ENCODE measurements around the gene ITFG1.
"Not testable (repeated sequence)": the region's sequence is repeated elsewhere in the genome, so short reads cannot be mapped to it uniquely, and the experiment has no call there.

Gene ITFG1

GRCh38 chr16:47349029-47349428 is 111.8 kb downstream of the ITFG1 start:
- not testable (repeated sequence) for H3K27ac ChIP-seq; DNase-seq (ENCODE audit: low read depth, low spot score)

- H3K27ac ChIP-seq; DNase-seq (ENCODE audit: low read depth, low spot score): not testable (repeated sequence)
Measured at GRCh38 chr16:47347021-47347696, 113.7 kb downstream of the ITFG1 start.

DNA sequence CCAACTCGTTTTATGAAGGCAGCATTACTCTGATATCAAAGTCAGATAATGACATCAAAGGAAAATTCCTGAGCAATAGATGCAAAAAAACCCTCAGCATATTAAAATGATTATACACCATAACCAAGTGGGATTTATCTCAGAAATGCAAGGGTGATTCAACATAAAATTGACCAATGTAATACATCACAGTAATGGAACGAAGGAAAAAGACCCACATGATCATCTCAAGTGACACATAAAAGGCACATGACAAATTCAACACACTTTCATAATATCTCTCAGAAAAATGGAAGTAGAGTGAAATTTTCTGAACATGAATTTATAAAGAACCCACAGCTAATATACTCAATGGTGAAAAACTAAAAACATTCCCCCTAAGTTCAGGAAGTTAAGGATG is 118.8 kb downstream of the ITFG1 start:
- DNase-seq (ENCODE audit: low read depth, low spot score), result no peak
- no peak overlapping the region for H3K27ac ChIP-seq

GRCh38 chr16:47330562-47330961 is 130.3 kb downstream of the ITFG1 start:
- H3K27ac ChIP-seq; DNase-seq (ENCODE audit: low read depth, low spot score): not testable (repeated sequence)

DNA sequence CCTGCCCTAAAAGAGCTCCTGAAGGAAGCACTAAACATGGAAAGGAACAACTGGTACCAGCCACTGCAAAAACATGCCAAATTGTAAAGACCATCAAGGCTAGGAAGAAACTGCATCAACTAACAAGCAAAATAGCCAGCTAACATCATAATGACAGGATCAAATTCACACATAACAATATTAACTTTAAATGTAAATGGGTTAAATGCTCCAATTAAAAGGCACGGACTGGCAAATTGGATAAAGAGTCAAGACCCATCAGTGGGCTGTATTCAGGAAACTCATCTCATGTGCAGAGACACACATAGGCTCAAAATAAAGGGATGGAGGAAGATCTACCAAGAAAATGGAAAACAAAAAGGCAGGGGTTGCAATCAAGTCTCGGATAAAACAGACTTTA is 136.6 kb downstream of the ITFG1 start:
- not testable (repeated sequence) for DNase-seq (ENCODE audit: low read depth, low spot score); H3K27ac ChIP-seq

GRCh38 chr16:47323241-47323640 is 137.6 kb downstream of the ITFG1 start:
- DNase-seq (ENCODE audit: low read depth, low spot score), result no peak
- no peak overlapping the region for H3K27ac ChIP-seq

- no peak for DNase-seq (ENCODE audit: low read depth, low spot score)
- no peak overlapping the region for H3K27ac ChIP-seq
Measured at GRCh38 chr16:47320546-47321310, 140.1 kb downstream of the ITFG1 start.

DNA sequence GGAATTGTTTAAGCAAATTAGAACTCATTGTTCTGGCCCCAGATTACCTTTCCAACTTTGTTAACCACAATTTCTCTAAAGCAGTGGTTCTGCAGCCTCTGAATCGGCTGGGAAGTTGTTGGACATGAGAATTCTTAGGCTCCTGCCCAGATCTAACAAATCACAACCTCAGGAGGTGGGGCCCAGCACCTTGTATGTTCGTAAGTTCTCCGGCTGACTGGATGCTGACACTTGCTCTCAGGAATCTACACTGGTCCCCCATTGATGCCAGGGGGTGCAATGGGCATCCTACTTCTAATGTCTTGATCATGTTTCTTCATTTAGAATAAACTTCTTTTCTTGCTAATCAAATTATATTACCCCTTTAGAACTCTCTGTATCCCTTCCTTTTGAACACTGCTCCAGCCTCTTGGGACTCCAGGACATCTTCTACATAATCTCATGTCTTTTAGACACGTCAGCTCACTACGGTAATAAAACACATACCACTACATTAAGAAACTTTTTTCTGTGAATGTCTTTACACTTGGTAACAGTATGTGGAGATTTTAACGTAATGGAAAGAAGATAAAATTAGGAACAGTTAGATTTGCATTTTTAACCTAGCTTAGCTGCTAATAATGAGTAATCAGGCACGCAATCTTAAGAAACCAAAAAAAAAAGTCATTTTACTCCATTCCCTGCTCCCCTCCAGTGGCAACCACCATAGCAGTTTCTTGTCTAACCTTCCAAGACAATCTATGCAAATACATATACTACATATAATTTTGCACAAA is 143.2 kb downstream of the ITFG1 start:
- DNase-seq (ENCODE audit: low read depth, low spot score), result no peak
- no peak overlapping the region for H3K27ac ChIP-seq

DNA sequence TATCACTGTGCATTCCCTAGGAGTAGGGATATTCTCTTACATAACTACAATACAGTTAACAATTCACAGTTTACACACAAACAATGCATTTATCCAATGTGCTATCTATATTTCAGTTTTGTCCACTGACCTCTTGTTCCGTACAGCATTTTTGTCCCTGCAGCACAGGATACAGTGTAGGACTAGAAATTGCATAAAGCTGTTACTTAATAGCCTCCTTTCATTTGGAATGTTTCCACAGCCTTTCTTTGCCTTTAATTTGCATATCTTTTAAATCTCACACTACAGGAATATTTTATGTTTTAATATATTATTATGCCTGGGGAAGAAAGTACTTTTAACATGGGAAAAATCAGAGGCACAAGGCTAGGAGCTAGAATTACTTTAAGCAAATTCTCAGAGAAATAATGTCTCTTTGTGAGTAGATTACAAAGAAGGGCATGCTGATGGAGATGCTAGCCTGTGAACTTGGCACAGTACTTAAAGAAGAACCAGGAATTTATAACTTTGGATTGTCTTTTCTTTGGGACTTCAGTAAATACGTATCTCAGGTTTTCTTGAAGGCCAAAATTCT is 144.3 kb downstream of the ITFG1 start:
- no peak overlapping the region for H3K27ac ChIP-seq
- DNase-seq (ENCODE audit: low read depth, low spot score), result no peak

GRCh38 chr16:47311738-47312505 is 148.9 kb downstream of the ITFG1 start:
- H3K27ac ChIP-seq, result no peak overlapping the region
- peak; percentile 39 for DNase-seq (ENCODE audit: low read depth, low spot score)

DNA sequence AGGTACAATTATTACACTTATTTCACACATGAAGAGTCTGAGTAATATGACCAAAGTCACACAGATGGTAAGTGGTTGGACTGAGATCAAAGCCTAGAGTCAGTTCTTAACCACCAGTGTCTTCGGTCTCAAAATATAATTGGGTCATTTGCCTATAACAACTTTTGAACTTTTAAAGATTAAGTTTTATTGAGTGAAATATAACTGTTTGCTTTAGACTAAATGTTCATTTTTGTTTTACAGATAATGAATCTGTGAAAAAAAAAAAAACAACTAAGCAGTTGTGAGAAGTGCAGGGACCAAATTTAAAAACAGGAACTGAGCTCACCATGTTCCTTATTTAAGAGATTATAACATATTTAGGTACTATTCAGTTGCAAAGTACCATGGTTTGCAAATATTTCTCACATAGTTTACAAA is 150.1 kb downstream of the ITFG1 start:
- no peak for DNase-seq (ENCODE audit: low read depth, low spot score)
- H3K27ac ChIP-seq, result no peak overlapping the region

GRCh38 chr16:47309581-47310312 is 151.1 kb downstream of the ITFG1 start:
- no peak for DNase-seq (ENCODE audit: low read depth, low spot score)
- no peak overlapping the region for H3K27ac ChIP-seq

GRCh38 chr16:47308601-47309000 is 152.3 kb downstream of the ITFG1 start:
- no peak for DNase-seq (ENCODE audit: low read depth, low spot score)
- no peak overlapping the region for H3K27ac ChIP-seq

- no peak overlapping the region for H3K27ac ChIP-seq
- DNase-seq (ENCODE audit: low read depth, low spot score), result no peak
Measured at GRCh38 chr16:47304563-47304962, 156.3 kb downstream of the ITFG1 start.

DNA sequence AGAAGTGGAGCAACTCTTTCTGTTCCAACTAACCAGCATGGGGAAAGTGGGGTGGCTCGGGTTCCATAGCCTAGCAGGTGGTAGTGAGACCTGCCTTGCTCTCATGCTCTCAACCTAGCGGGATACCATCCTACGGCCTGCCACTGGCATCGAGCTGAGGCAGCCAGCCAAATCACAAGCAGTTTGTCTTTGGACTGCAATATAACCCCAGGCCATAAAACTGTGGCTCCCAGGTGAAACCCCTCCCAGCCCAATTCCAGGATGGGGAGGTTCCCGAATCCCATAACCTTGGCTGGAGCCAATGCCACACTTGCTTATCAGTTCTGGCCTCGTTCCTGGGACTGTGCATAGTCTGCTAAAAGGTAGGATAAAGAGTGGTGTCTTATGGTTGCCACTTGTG is 161.3 kb downstream of the ITFG1 start:
- no peak overlapping the region for H3K27ac ChIP-seq
- no peak for DNase-seq (ENCODE audit: low read depth, low spot score)

- DNase-seq (ENCODE audit: low read depth, low spot score), result no peak
- H3K27ac ChIP-seq, result no peak overlapping the region
Measured at GRCh38 chr16:47284999-47285398, 175.9 kb downstream of the ITFG1 start.

DNA sequence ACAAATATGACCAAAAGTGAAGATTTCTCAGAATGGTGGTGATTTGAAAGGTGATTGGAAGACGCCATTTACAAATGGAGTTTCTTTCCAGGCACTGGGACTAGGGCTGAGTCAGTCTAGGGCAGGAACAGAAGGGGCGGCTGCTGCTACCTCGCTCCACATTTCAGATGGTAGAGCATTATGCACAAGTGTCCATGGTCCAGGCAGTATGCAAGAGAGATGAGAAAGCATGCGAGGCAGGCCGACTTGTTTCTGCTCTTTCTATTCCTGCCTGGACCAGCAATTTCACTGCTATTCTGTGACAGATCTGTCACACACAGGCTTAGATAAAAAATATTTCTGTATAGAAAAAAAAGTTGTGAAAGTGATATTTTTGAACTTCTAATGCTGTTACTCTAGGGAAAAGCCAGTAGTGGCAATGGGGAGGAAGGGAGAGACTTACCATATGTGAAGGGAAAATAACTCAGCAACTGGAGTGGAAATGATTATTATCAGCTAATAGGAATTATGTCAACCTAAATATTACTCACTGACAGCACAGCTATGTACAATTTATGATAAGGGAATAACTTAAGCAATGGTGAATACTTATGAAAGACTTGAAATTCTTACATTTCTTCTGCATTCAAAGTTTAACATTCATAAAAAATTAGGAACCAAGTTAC is 182.4 kb downstream of the ITFG1 start:
- no peak for DNase-seq (ENCODE audit: low read depth, low spot score)
- H3K27ac ChIP-seq, result no peak overlapping the region

- no peak for DNase-seq (ENCODE audit: low read depth, low spot score)
- H3K27ac ChIP-seq, result no peak overlapping the region
Measured at GRCh38 chr16:47276522-47276921, 184.3 kb downstream of the ITFG1 start.

- no peak overlapping the region for H3K27ac ChIP-seq
- no peak for DNase-seq (ENCODE audit: low read depth, low spot score)
Measured at GRCh38 chr16:47262938-47263337, 197.9 kb downstream of the ITFG1 start.
